NB4 (cell line): ENCODE data around the gene MARK3.

Source experiments
- MYC ChIP-seq: IDR thresholded peaks from 2 replicates; pipeline ENCODE4 v1.6.1; 2011; ENCODE audit warnings: low read depth, low read length
- POLR2A ChIP-seq: IDR thresholded peaks from 2 replicates; pipeline ENCODE4 v1.6.1; 2011; ENCODE audit warnings: mild to moderate bottlenecking; ENCODE audit not compliant: insufficient read length; ENCODE audit errors: extremely low read depth
- TF ChIP-seq, protein P1 (sequence below): IDR thresholded peaks from one replicate; pipeline ENCODE4 v1.5.1; 2012; ENCODE audit warnings: low read depth, low read length
- TF ChIP-seq, protein P2 (sequence below): IDR thresholded peaks from 2 replicates; pipeline ENCODE4 v1.6.1; 2011; ENCODE audit warnings: low read depth, low read length

DNA sequence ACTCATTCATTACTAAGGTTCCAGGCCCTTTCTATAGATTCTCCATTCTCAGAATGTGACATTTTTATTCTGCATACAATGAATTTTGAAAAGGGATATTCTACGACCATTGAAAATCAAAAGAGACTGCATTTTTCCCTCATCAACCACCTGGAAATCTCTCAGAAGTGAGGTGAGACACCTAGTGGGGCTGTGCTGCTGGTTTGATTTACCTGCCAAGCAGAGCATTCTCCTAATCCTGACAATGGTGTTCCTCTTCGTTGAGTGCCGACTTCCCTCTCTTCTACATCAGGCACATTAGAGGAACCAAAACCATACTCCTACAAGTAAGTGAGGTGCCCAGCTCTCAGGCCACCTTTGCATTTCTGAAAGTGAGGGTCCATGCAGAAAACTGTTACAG is 122.5 kb downstream of the MARK3 start:
- TF ChIP-seq, protein P1, sequence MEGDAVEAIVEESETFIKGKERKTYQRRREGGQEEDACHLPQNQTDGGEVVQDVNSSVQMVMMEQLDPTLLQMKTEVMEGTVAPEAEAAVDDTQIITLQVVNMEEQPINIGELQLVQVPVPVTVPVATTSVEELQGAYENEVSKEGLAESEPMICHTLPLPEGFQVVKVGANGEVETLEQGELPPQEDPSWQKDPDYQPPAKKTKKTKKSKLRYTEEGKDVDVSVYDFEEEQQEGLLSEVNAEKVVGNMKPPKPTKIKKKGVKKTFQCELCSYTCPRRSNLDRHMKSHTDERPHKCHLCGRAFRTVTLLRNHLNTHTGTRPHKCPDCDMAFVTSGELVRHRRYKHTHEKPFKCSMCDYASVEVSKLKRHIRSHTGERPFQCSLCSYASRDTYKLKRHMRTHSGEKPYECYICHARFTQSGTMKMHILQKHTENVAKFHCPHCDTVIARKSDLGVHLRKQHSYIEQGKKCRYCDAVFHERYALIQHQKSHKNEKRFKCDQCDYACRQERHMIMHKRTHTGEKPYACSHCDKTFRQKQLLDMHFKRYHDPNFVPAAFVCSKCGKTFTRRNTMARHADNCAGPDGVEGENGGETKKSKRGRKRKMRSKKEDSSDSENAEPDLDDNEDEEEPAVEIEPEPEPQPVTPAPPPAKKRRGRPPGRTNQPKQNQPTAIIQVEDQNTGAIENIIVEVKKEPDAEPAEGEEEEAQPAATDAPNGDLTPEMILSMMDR, result no peak
- no peak for TF ChIP-seq POLR2A
- TF ChIP-seq, protein P2, sequence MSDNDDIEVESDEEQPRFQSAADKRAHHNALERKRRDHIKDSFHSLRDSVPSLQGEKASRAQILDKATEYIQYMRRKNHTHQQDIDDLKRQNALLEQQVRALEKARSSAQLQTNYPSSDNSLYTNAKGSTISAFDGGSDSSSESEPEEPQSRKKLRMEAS, result no peak
- TF ChIP-seq MYC, result no peak
